ENCODE results near the gene PGP.

Gene PGP

GRCh38 chr16:2184962-2185361 is 29.7 kb downstream of the PGP start:
- Histone ChIP-seq H3K4me2 (ENCODE audit: low read depth, low read length, poor library complexity, severe bottlenecking) (no peak overlapping the region), H3K27ac (ENCODE audit: low read depth, low read length) (no peak overlapping the region), H2AFZ (ENCODE audit: low read depth, low read length, severe bottlenecking) (no peak overlapping the region), H3K27me3 (ENCODE audit: low read length) (no peaks in the 10 kb centered on the region), H3K9me3 (ENCODE audit: insufficient read depth, low read length) (no peaks in the 10 kb centered on the region), H4K20me1 (ENCODE audit: low read depth, low read length) (no peaks in the 10 kb centered on the region; the same call in 1 of the 2 replicates), H3K9me2 (replicated peaks; ENCODE audit: insufficient read depth, low read length) (no peaks in the 10 kb centered on the region), H3K36me3 (ENCODE audit: low read length) (no peaks in the 10 kb centered on the region), H3K4me3 (ENCODE audit: insufficient read depth, low read length, poor library complexity, severe bottlenecking) (no peak overlapping the region), H3K9ac (ENCODE audit: low read length) (no peak overlapping the region), H3F3A (ENCODE audit: insufficient read depth) (no peaks in the 10 kb centered on the region), H3K79me2 (ENCODE audit: insufficient read depth, low read length) (no peaks in the 10 kb centered on the region)
- TF ChIP-seq EZH2phosphoT487 (conservative IDR thresholded peaks at IDR 0.05; ENCODE audit: low read length) (no peak), CTCF (IDR thresholded peaks at IDR 0.05; ENCODE audit: insufficient read depth, low read length, poor library complexity, severe bottlenecking) (no peak)

GRCh38 chr16:2184346-2184745 is 30.3 kb downstream of the PGP start:
- Histone ChIP-seq H4K20me1 (ENCODE audit: low read depth, low read length) (no peaks in the 10 kb centered on the region; the same call in 1 of the 2 replicates), H3K9me3 (ENCODE audit: insufficient read depth, low read length) (no peaks in the 10 kb centered on the region), H3K27me3 (ENCODE audit: low read length) (no peaks in the 10 kb centered on the region)

GRCh38 chr16:2183671-2184070 is 31.0 kb downstream of the PGP start:
- no peaks in the 10 kb centered on the region for H3F3A ChIP-seq (ENCODE audit: insufficient read depth)
- no peaks in the 10 kb centered on the region for H3K79me2 ChIP-seq (ENCODE audit: insufficient read depth, low read length)
- no peak overlapping the region for H3K27ac ChIP-seq (ENCODE audit: low read depth, low read length)
- H3K36me3 ChIP-seq (ENCODE audit: low read length): no peaks in the 10 kb centered on the region
- TF ChIP-seq CTCF (IDR thresholded peaks at IDR 0.05; ENCODE audit: insufficient read depth, low read length, poor library complexity, severe bottlenecking) (no peak), EZH2phosphoT487 (conservative IDR thresholded peaks at IDR 0.05; ENCODE audit: low read length) (no peak)
- H2AFZ ChIP-seq (ENCODE audit: low read depth, low read length, severe bottlenecking): no peak overlapping the region
- H3K4me3 ChIP-seq (ENCODE audit: insufficient read depth, low read length, poor library complexity, severe bottlenecking): no peak overlapping the region
- H3K9me2 ChIP-seq (replicated peaks; ENCODE audit: insufficient read depth, low read length): no peaks in the 10 kb centered on the region
- no peaks in the 10 kb centered on the region; the same call in 1 of the 2 replicates for H4K20me1 ChIP-seq (ENCODE audit: low read depth, low read length)
- no peak overlapping the region for H3K9ac ChIP-seq (ENCODE audit: low read length)
- H3K9me3 ChIP-seq (ENCODE audit: insufficient read depth, low read length): no peaks in the 10 kb centered on the region
- no peak overlapping the region for H3K4me2 ChIP-seq (ENCODE audit: low read depth, low read length, poor library complexity, severe bottlenecking)
- H3K27me3 ChIP-seq (ENCODE audit: low read length): no peaks in the 10 kb centered on the region

More at GRCh38 chr16:2184346-2184745, 30.3 kb downstream of the PGP start:
- no peaks in the 10 kb centered on the region for H3K9me2 ChIP-seq (replicated peaks; ENCODE audit: insufficient read depth, low read length)
- H3K4me3 ChIP-seq (ENCODE audit: insufficient read depth, low read length, poor library complexity, severe bottlenecking): no peak overlapping the region
- H3F3A ChIP-seq (ENCODE audit: insufficient read depth): no peaks in the 10 kb centered on the region
- no peak overlapping the region for H3K4me2 ChIP-seq (ENCODE audit: low read depth, low read length, poor library complexity, severe bottlenecking)
- H2AFZ ChIP-seq (ENCODE audit: low read depth, low read length, severe bottlenecking): no peak overlapping the region
- H3K9ac ChIP-seq (ENCODE audit: low read length): no peak overlapping the region
- TF ChIP-seq CTCF (IDR thresholded peaks at IDR 0.05; ENCODE audit: insufficient read depth, low read length, poor library complexity, severe bottlenecking): no peak
- no peak for TF ChIP-seq EZH2phosphoT487 (conservative IDR thresholded peaks at IDR 0.05; ENCODE audit: low read length)
- no peak overlapping the region for H3K27ac ChIP-seq (ENCODE audit: low read depth, low read length)
- H3K36me3 ChIP-seq (ENCODE audit: low read length): no peaks in the 10 kb centered on the region
- no peaks in the 10 kb centered on the region for H3K79me2 ChIP-seq (ENCODE audit: insufficient read depth, low read length)
